Astrocyte of the cerebellum (primary cell): ENCODE data around the gene IGSF9.
A peak's percentile ranks its signal among the peaks of the same experiment; 100 is the strongest.

ENCODE experiments used
- DNase-seq: peaks from one replicate; pipeline ENCODE4 v3.0.0-alpha.2; 2011; ENCODE audit warnings: low read depth
- H3K4me3 ChIP-seq: 2 replicates; pipeline ENCODE4 v1.5.1; 2011; ENCODE audit warnings: mild to moderate bottlenecking, low read depth, low read length, moderate library complexity
- in situ Hi-C: cut with HindIII; loops from 2 replicates; pipeline ENCODE4 v1.10.0; 2017; ENCODE audit warnings: low sequenced_read_pairs
- TF ChIP-seq, protein P1 (sequence below): IDR thresholded peaks from 2 replicates; pipeline ENCODE4 v1.5.1; 2012; ENCODE audit warnings: low read length, low read depth, moderate library complexity, mild to moderate bottlenecking; ENCODE audit errors: missing control alignments

The IGSF9 gene

DNA sequence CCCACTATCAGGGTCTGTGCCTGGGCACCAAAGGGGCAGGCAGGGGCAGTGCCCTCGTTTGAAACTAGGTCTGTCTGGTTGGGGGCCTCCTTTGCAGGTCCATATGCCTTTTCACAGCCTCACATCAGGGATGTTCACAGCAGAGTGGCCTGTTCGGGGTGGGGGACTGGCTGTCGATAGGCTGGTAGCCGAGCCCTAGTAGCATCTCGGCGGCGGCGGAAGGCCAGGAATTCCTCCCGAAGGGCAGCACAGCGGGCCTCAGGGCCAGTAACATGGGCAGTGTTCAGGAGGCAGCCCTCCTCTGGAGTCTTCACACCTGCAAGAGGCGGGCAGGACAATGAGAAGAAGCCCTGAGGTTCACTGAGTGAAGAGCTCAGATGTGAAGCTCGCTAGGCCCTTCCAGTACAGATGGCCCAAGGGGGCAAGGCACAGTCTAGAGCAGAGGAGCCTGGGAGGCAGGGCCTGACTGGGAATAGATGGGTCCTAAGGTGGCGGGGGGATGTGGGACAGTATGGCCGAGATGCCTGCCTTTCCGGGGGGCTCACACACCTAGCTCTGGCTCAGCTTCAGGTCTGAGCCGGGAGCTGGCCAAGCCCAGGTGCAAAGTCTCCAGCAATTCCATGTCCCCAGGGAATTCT is 18.1 kb downstream of the IGSF9 start:
- DNase-seq: no peak
- no peak overlapping the region for H3K4me3 ChIP-seq
- in situ Hi-C loops: no loop called here

DNA sequence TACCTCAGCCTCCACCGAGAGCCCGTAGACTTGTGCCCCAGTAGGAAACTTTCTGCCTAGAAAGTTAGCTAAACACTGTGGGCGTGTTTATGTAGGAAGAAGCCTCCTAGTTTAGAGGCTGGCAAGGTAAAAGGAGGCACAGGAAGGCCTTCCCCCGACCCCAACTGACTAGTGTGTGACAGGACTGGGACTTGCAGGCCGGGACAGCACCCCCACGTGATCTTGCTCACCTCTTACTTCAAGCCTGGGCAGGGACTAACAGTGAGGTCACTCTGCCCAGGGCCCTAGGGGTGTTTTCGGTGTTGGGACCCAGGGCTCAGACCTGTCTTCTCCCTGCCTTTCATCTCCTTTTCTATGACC is 19.7 kb downstream of the IGSF9 start:
- no peak for DNase-seq
- peak overlapping the region; percentile 93 for H3K4me3 ChIP-seq
- in situ Hi-C loops: no loop called here
- TF ChIP-seq, protein P1, sequence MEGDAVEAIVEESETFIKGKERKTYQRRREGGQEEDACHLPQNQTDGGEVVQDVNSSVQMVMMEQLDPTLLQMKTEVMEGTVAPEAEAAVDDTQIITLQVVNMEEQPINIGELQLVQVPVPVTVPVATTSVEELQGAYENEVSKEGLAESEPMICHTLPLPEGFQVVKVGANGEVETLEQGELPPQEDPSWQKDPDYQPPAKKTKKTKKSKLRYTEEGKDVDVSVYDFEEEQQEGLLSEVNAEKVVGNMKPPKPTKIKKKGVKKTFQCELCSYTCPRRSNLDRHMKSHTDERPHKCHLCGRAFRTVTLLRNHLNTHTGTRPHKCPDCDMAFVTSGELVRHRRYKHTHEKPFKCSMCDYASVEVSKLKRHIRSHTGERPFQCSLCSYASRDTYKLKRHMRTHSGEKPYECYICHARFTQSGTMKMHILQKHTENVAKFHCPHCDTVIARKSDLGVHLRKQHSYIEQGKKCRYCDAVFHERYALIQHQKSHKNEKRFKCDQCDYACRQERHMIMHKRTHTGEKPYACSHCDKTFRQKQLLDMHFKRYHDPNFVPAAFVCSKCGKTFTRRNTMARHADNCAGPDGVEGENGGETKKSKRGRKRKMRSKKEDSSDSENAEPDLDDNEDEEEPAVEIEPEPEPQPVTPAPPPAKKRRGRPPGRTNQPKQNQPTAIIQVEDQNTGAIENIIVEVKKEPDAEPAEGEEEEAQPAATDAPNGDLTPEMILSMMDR: no peak

More for the DNA sequence above, 18.1 kb downstream of the IGSF9 start:
- TF ChIP-seq, protein P1: no peak

DNA sequence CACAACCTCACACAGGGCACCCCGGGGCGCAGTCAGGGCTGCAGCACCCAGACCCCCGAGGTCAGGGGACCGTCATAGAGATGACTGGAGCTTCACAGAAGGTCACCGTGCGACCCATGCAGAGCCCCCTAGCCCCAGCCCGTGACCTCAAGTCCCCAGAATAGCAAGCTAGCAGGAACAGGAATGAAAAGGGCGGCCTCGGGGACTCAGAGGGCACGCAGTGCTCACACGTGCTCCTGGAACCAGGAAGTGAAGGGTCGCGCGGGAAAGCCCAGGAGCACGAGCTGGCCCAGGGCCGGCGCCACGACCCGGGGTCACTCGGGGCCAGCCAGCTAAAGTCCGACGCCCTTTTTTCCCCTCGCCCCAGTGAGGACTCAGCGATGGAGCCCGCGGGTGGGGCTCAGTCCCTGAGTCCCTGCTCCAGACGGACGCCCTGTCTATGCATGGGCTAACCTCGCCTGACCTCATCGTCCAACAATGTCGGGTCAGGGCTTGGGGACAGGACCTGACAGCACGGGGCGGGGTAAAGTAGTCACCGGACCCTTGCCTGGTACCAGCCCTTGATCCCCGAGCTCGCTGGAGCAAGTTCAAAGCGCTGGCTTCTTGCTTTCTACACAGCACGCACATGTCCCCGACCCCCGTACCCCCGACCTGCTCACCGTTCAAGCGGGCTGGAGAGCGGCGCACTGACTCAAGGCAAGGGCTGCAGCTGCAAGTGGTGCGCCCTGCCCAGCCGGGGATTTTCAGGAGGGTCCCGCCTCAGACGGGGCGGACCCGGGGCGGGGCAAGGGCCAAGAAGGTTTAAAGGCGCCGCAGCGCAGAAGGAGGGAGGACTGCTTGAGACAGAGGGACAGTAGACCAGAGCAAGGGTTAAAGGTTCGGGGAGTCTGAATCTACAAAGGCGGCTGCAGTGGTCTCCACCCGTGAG is 20.4 kb downstream of the IGSF9 start, which contains the start of gene TAGLN2:
TSS of gene TAGLN2 (minus strand) at position 717 of the 928 bp plus-strand sequence. CDS start 4,998 bp downstream, outside the sequence.
- TF ChIP-seq, protein P1: no peak
- peak; percentile 74 for DNase-seq
- in situ Hi-C loops: no loop called here
- H3K4me3 ChIP-seq: peak within 1 kb of the TSS; percentile 93

DNA sequence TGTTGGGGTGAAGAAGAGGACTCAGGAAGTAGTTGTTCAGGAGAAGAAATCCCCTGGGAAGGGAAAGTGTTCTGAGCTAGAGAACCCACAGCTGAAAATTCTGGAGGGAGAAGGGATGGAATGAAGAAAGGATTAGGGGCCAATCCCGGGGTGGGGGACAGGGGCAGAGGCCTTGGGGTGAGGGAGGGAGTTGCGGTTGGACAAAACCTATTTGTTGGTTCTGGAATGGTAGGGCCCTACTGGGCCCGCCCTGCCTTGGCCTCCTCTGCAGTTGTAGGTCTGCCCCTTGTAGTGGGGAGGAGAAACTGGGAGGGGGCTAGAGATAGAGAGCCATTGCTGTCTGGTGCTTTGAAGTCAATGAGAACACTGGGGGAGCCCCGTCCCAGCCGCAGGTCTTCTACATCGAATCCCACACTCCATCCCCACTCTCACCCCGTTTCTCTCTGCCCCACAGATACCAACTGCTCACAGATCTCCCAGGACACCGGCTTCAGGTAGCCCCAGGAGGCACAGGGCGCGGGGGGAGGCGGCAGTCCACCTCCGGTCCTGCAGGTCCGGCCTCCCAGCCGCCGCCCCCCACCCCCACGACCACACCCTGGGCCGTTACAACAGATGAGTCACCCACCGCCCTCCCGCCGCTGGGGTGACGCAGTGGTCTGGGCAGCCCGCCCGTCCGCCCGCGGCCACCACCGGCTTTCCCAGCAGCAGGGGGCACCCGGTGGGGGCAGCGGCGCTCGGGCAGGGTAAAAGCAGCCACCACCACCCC is 21.2 kb downstream of the IGSF9 start:
- peak; percentile 78 for DNase-seq
- in situ Hi-C loops: no loop called here
- H3K4me3 ChIP-seq: peak overlapping the region; percentile 93
- TF ChIP-seq, protein P1: no peak

DNA sequence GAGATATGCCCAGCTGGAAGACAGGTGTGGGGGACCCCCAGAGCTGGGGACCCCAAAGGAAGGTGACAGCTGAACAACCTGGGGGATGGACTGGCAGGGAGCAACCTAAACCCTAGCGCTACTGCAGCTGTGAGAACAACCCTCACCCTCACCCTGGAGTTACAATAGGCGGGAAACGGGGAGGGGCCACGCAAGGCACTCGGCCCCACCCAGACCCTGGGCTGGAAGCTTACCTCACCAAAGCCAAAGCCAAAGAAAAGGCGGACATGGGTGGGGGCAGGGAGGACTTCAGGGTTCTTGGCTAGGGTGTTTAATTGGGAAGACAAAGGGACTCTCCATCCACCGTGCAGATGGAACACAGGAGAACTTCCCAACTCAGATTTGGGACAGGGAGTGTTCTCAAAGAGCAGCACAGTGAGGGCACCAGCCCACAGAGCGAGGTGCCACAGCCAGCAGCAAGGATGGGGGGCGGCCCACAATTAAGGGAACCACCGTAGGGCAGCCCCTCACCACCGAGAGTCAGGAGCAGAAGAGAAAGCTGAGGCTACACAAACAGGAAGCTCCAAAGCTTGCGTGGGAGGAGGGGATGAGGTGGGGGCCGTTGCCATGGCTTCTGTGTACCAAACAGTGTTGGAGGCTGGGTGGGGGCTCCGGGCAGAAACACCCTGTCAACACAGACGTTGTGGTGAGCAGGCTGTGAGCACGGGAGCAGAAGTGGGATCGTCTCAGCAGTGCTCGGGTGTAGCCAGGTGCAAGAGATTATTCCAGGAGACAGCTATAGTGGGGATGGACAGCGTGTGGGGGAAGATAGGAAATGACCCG is 22.0 kb downstream of the IGSF9 start:
- DNase-seq: peak; percentile 69
- peak overlapping the region; percentile 93 for H3K4me3 ChIP-seq
- in situ Hi-C loops: no loop called here
- TF ChIP-seq, protein P1: no peak
